Adrenal gland (tissue), 12 donors: ENCODE data around the gene DNAH1. TPM values are rescaled to one million over a fixed set of nuclear protein-coding genes. Genes with fewer than 3 reads are reported as not detected.

Experiments
- DNase-seq, 7 donors: peaks; one replicate each; pipeline ENCODE4 v3.0.0-alpha.2; 2019 to 2020
- H3K27ac ChIP-seq, 5 donors: fragments of 200-600 bp; sonication (generic) in 4 of 5; 1 replicate in 3 of 5; 2 replicates in 2 of 5; pipeline versions ENCODE4 v1.5.1 to v1.8.0; 2016 to 2020; ENCODE audit warnings: mild to moderate bottlenecking in 1 of 5
- H3K27me3 ChIP-seq: fragments of 200-600 bp; 2 replicates; pipeline ENCODE4 v1.8.0; 2021
- H3K36me3 ChIP-seq, 2 donors: fragments of 200-600 bp; replicated peaks in 1 of 2; 1 replicate in 1 of 2; 2 replicates in 1 of 2; pipeline versions ENCODE4 v1.5.1 to v1.8.0; 2018 to 2022
- H3K4me1 ChIP-seq, 2 donors: fragments of 200-600 bp; replicated peaks in 1 of 2; 1 replicate in 1 of 2; 2 replicates in 1 of 2; pipeline versions ENCODE4 v1.5.1 to v1.8.0; 2018 to 2021
- H3K4me3 ChIP-seq, 4 donors: fragments of 200-600 bp; sonication (generic) in 3 of 4; one replicate each; pipeline ENCODE4 v1.5.1; 2016 to 2018
- H3K9me3 ChIP-seq, 3 donors: fragments of 200-600 bp; sonication (generic) in 1 of 3; replicated peaks in 1 of 3; 1 replicate in 2 of 3; 2 replicates in 1 of 3; pipeline versions ENCODE4 v1.5.1 to v1.8.0; 2016 to 2021
- CTCF ChIP-seq, 6 experiments: fragments of 450-650 bp in 4 of 6; fragments of 200-600 bp in 2 of 6; sonication (generic) in 1 of 6; IDR thresholded peaks; 1 replicate in 5 of 6; 2 replicates in 1 of 6; pipeline versions ENCODE4 v1.5.1 to v1.8.0; 2016 to 2021; ENCODE audit warnings: antibody characterized with exemption in 6 of 6, mild to moderate bottlenecking in 2 of 6, moderate library complexity in 1 of 6
- POLR2A ChIP-seq, 2 donors: fragments of 450-650 bp; IDR thresholded peaks; one replicate each; pipeline ENCODE4 v1.6.1; 2017; ENCODE audit warnings: antibody characterized with exemption in 2 of 2, mild to moderate bottlenecking in 2 of 2, moderate library complexity in 1 of 2
- WGBS, 4 donors: extraction: QIAGEN DNeasy Blood & Tissue Kit in 2 of 4; methylation state at CpG; one replicate each; pipeline versions ENCODE4 v1.1.5 to v1.1.7; 2013 to 2017; 5-methylcytosine and 5-hydroxymethylcytosine counted together
- intact Hi-C, 2 donors: fragments of 100-400 bp; cut with DNase I; formaldehyde crosslinking; loops; one replicate each; pipeline versions ENCODE4 v1.14.1 to v1.15.0; 2022 to 2023
- polyA plus RNA-seq, 3 donors: library from polyadenylated mRNA; stranded (reverse); fragments of 200-250 nt in 2 of 3; fragments of 350-450 nt in 1 of 3; fragmentation: Illumina TruSeq in 1 of 3; extraction: RNeasy Lipid Tissue Mini Kit (QIAGEN cat#74804) in 1 of 3; gene quantifications; one replicate each; pipeline ENCODE4 v1.2.3, GENCODE V29; 2013 to 2014
- total RNA-seq, 9 donors: library from RNA; depleted of rRNA in 4 of 9; stranded (reverse); fragments of >200 nt in 4 of 9; fragments of 120-200 nt in 1 of 9; fragmentation: NEBNext Ultra II Directional in 1 of 9; extraction: Animal tissue kit (Norgen Biotek cat#: 25700) in 1 of 9; gene quantifications; one replicate each; pipeline versions ENCODE4 v1.1.0 to v1.2.4, GENCODE V29; 2013 to 2023
- donor health status: healthy with polysubstance abuse.
- donor health status: Bipolar disorder and iron deficiency.
- donor health status: DM: yes; HTN: yes; CAD: no.
- donor health status: DM: no; HTN: no; CAD: no.
- donor health status: DM: no; HTN: no; CAD: no.
- donor health status: DM: yes; HTN: yes; CAD: no.

DNAH1 gene
- total and polyA plus RNA-seq, 12 donors = 2.1 to 24.4 (median 9.0) TPM

GRCh38 chr3:52288674-52289073, 27.4 kb upstream of the DNAH1 start:
- Histone ChIP-seq H3K27me3 (no peaks in the 10 kb centered on the region), H3K4me3 (peak overlapping the region in 2 of 4 donors; percentile 84 to 92), H3K9me3 (no peaks in the 10 kb centered on the region), H3K27ac (no peak overlapping the region), H3K4me1 (peaks cover 4 to 21% of the 10 kb centered on the region in 2 donors), H3K36me3 (peaks cover 0 to 21% of the 10 kb centered on the region in 2 donors)
- no peak for TF ChIP-seq CTCF (IDR thresholded peaks at IDR 0.05)
- no peak for TF ChIP-seq POLR2A (IDR thresholded peaks at IDR 0.05)
- 91 to 94% (median 92%) methylated on average over 6 of the region's 6 CpGs for WGBS, 4 donors
- intact Hi-C loops = no loop called here
- DNase-seq = no peak

GRCh38 chr3:52289338-52289746, 26.8 kb upstream of the DNAH1 start:
- intact Hi-C loops = no loop called here
- Histone ChIP-seq H3K36me3 (peaks cover 0 to 21% of the 10 kb centered on the region in 2 donors), H3K4me1 (peaks cover 4 to 21% of the 10 kb centered on the region in 2 donors), H3K27ac (no peak overlapping the region), H3K9me3 (no peaks in the 10 kb centered on the region), H3K4me3 (no peak overlapping the region), H3K27me3 (no peaks in the 10 kb centered on the region)
- TF ChIP-seq CTCF (IDR thresholded peaks at IDR 0.05) = no peak
- TF ChIP-seq POLR2A (IDR thresholded peaks at IDR 0.05) = no peak
- WGBS, 4 donors = 33 to 92% (median 86%) methylated on average over 1 of the region's 1 CpG
- DNase-seq = no peak

- Histone ChIP-seq H3K4me3 (no peak overlapping the region), H3K4me1 (peaks cover 4 to 21% of the 10 kb centered on the region in 2 donors), H3K27ac (no peak overlapping the region), H3K36me3 (peaks cover 0 to 21% of the 10 kb centered on the region in 2 donors), H3K27me3 (no peaks in the 10 kb centered on the region), H3K9me3 (no peaks in the 10 kb centered on the region)
- no peak for DNase-seq
- WGBS, 4 donors = 79 to 95% (median 83%) methylated on average over 5 to 15 of the region's 15 CpGs
- TF ChIP-seq CTCF (IDR thresholded peaks at IDR 0.05) = no peak
- TF ChIP-seq POLR2A (IDR thresholded peaks at IDR 0.05) = no peak
- intact Hi-C loops = loop anchor here in 1 of 2 donors (2.0 kb wide), 1 partner anchor 51 kb away; no protein-coding TSS in a partner anchor
Measured at GRCh38 chr3:52289747-52290595, 26.1 kb upstream of the DNAH1 start.

- Histone ChIP-seq H3K4me1 (peaks cover 4 to 21% of the 10 kb centered on the region in 2 donors), H3K4me3 (no peak overlapping the region), H3K36me3 (peaks cover 0 to 21% of the 10 kb centered on the region in 2 donors), H3K27me3 (no peaks in the 10 kb centered on the region), H3K9me3 (no peaks in the 10 kb centered on the region), H3K27ac (no peak overlapping the region)
- DNase-seq = no peak
- TF ChIP-seq POLR2A (IDR thresholded peaks at IDR 0.05) (no peak), CTCF (IDR thresholded peaks at IDR 0.05) (no peak)
- WGBS, 4 donors = 75 to 86% (median 81%) methylated on average over 6 to 23 of the region's 23 CpGs
- intact Hi-C loops = loop anchor here in 1 of 2 donors (2.0 kb wide), 1 partner anchor 50 kb away; no protein-coding TSS in a partner anchor
Measured at GRCh38 chr3:52290596-52291507, 25.3 kb upstream of the DNAH1 start.
